ENCODE data around the gene RRN3. TPM values are rescaled to one million over a fixed set of nuclear protein-coding genes. Genes with fewer than 3 reads are reported as not detected.
"Not testable (repeated sequence)": the region's sequence is repeated elsewhere in the genome, so short reads cannot be mapped to it uniquely, and the experiment has no call there.

RRN3 gene
- total RNA-seq, 1 donor from 2014 or later: 12.0 TPM

DNA sequence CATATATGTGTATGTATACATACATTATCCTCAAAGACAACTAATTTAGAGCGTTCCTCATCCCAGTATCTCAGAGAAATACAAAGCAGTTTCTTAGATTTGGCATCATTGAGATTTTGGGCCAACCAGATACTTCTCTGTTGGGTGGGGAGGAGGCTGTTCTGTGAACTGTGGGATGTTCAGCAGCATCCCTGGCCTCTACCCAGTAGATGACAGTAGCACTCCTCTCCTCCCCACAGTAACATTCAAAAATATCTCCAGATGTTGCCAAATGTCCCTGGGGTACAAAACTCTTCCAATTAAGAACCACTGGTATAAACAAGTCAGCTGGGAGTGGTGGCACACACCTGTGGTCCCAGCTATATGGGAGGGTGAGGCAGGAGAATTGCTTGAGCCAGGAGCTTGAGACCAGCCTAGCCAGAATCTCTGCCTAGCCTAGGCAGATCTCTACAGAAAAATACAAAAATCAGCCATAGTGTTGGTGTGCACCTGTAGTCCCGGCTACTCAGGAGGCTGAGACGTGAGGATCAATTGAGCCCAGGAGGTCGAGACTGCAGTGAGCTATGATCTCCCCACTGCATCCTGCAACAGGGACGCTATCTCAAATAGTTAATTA lies 6.4 kb upstream of the RRN3 start:
- ATAC-seq; DNase-seq (ENCODE audit: low spot score): not testable (repeated sequence)

DNA sequence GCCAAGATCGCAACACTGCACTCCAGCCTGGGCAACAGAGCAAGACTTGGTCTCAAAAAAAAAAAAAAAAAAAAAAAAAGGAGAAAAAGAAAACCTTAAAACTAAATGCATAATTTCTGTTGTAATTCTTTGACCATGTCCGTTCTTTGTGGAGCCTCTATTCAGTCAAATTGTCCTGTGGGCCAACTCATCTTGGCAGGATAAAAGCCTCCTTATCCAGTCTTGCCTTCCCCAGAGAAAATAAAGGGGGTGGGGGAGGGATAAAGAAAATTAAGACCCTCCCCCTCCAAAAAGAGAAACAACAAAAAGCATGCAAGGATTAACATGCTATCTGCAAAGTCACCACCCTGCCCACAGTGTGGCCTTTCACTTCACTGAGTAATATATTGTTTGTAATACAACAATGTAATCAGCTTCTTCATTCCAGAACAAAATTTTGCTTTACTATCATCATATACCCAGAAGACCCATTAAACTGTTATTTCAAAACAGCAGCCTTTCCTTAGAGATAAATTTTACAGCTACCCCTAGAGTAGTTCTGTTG lies 5.4 kb upstream of the RRN3 start:
- ATAC-seq: not testable (repeated sequence)

DNA sequence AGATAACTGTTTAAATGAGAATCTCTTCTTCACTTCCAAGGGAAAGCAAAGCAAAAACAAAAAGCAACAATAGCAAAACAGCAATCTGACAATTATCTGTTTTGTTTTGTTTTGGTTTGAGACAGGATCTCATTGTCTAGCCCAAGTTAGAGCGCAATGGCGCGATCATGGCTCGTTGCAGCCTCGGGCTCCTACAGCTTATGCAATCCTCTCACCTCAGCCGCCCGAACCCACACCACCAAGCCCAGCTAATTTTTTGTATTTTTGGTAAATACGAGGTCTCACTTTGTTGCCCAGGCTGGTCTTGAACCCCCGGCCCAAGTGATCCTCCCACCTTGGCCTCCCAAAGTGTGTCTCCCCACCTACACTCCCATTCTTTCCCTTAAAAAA lies 2.5 kb upstream of the RRN3 start:
- DNase-seq (ENCODE audit: low spot score); ATAC-seq: not testable (repeated sequence)

More for the DNA sequence above, 5.4 kb upstream of the RRN3 start:
- DNase-seq (ENCODE audit: low spot score): not testable (repeated sequence)

DNA sequence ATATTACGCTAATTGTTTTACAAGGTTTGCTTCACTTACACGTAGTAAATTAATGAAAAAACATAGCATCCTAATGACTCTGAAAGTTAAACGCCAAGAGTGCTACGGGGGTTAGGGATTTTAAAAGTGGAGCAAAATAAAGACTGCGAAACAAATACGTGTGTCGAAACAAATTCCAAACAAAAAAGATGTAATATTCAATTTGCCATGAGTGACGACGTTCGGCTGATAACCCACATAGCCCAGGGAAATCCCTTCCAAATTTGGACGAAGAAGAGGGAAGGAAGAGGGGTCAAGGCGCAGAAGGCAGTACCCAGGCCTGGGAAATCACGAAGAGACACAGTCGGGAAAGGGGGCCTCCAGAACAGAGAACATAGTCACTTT lies 509 bp downstream of the RRN3 start:
- not testable (repeated sequence) for DNase-seq (ENCODE audit: low spot score); ATAC-seq

DNA sequence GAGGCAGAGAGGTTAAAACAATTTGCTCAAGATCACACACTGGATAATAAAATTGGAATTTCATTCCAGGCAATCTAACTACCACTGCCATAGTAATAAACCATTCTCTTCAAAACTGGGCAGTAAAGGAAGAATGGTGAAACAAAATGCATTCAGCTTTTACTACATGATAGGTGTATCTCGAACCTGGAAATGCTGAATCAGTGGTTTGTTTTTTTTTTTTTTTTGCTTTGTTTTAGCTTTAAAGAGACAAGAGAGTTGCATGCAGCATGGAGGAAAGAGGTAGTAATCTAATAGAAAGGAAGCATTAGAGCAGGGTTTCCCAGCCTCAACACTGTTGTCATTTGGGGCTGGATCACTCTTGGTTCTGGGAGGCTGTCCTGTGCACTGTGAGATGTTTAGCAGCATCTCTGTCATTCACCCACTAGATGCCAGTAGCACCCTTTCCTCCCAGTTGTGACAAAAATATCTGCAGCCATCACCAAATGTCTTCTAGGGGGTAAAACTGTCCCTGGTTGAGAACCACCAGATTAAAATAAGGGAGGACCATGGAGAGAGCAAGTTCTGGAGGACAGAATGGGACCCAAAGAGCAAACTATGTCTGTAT lies 3.3 kb downstream of the RRN3 start:
- not testable (repeated sequence) for ATAC-seq

DNA sequence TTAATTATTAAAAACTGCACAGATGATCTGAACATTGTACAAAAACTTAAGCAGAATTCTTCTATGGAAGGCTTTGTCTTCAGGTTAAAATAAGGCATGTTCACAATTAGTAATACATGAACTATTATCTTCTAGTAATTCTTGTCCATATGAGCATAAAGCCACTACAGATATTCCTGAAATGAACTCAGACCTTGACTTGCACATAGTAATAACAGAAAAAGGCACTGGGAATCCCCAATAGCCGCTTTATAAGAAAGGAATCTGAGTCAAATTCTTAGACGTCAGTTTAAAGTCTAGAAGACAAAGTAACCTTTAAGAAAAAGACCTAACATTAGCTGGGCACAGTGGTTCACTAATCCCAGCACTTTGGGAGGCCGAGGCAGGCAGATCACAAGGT lies 11.3 kb downstream of the RRN3 start:
- not testable (repeated sequence) for DNase-seq (ENCODE audit: low spot score); ATAC-seq

More for the DNA sequence above, 3.3 kb downstream of the RRN3 start:
- not testable (repeated sequence) for DNase-seq (ENCODE audit: low spot score)

DNA sequence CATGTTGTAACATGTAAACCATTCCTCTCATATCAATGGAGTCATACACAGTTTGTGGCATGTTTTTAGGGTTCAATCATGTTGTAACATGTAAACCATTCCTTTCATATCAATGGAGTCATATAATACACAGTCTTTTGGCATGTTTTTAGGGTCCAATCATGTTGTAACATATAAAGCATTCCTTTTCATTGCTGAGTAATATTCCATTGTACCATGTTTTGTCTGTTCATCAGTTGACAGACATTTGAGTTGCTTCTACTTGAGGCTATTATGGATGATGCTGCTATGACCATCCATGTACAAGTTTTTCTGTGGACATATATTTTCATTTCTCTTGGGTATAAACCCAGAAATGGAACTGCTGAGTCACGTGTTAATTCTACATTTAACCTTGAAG lies 13.2 kb downstream of the RRN3 start:
- ATAC-seq; DNase-seq (ENCODE audit: low spot score): not testable (repeated sequence)

DNA sequence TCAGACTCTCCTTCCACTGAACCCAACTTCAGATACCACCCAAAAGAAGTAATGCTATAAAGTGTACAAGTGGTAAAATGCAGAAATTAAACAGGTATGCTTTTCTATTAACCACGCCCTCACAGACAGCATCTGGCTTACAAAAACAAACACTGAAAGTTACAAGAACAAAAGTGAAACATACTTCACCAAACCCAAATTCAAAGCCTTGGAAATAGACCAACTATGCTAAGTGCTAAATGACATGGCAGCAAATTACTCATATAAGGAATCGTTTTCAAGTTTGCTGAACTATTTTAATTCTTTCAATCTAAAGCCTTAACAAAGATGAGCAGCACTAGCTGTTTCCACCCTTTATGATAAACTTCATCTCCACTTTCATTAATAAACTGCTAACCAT lies 17.9 kb downstream of the RRN3 start:
- not testable (repeated sequence) for ATAC-seq; DNase-seq (ENCODE audit: low spot score)

DNA sequence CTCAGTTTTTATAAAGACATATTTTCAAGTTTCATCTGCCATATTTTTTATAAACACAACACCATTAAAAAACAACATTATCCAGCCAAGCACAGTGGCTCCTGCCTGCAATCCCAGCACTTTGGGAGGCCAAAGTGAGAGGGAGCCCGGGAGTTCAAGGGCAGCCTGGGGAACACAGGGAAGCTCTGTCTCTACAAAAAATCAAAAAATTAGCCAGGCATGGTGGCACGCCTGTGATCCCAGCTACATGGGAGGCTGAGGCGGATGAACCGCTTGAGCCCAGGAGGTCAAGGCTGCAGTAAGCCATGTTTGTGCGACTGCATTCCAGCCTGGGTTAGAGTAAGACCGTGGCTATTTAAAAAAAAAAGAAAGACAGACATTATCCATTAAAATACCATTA lies 21.0 kb downstream of the RRN3 start:
- ATAC-seq (no peak), DNase-seq (ENCODE audit: low spot score) (no peak)

DNA sequence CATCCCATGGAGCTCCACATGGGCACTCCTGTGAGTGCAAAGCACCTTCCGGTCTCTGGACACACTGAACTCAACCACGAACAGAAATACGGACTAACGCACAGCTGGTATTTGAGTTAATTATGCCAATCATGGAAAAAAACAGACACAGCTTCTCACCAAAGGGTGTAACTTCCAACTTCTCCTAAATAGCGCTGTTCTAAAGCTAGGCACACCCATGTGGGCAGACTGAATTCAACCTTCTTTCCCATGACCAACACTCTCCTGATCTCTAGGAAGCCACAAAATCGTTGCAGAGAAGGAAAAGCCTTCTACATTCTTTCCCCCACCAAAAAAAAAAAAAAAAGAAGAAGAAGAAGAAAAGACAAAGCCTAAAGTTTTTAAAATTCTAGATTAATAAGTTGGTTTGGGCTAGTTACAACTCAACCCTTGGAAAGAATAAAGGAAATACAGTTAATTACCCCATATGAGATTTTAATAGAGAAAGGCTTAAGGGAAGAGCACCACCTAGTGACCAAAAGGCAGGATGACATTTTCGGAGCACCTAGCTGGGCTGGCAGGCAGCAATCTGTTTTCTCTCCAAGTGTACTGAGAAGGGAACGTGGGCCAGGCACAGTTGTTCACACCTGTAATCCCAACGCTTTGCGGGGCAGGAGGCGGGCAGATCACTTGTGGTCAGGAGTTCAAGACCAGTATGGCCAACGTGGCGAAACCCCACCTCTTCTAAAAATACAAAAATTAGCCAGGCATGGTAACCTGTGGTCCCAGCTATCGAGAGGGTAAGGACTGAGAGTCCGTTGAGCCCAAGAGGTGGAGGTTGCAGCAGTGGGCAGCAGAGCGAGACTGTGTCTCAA lies 21.9 kb downstream of the RRN3 start:
- peak; percentile 100 for ATAC-seq
- DNase-seq (ENCODE audit: low spot score): not testable (repeated sequence)

DNA sequence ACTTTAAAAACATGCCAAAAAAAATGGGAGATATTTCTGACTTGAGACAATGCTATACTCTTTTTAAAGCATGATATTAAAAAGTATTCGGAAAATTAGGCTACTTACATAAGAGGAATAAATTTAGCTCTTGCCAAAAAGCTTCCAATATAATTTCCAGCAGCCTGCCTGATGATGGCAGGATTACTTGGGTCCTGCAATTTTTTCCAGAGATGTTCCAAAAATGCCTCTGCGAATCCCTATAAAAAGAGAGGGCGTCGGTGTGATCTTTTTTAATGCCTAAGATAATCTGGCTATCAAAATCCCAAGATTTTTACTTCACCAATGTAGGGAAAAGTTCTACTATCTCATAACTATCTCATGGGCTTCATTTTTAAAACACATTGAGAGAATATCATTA lies 23.1 kb downstream of the RRN3 start:
- not testable (repeated sequence) for ATAC-seq; DNase-seq (ENCODE audit: low spot score)

DNA sequence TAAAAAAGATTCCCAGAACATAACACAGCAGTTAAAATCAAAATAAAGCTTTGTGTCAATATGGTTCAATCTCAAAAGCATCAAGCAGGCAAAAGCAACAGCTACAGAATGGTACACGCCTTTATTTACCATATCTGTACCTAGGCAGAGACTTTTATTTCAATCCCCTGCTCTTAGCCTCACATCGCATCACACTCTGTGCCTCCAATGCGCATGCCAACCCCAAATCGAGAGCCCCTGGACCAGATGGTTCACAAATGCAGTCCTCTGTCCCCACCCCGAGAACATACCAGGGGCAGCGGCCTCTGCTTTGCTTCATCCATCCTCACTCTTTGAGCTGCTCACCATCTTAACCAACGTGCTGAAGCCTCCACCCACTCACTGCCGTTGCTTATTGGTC lies 27.4 kb downstream of the RRN3 start:
- not testable (repeated sequence) for DNase-seq (ENCODE audit: low spot score); ATAC-seq

DNA sequence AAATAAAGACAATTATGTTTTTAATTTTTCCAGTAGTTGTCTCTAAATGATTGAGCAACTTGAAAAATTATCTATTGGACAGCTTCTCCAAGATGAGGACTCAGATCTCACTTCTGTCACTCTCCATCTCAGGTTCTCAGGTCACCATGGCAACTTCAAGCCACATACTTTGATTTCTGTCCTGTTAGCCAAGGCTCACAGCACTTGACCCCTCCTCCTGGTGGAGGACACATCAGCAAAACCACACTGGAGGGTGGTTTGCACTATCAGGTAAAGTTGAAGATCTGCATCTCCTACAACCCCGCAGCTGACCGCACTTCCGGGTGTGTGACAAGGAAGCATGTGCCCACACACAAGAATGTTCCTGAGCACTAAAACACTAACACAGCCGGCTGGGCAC lies 28.1 kb downstream of the RRN3 start:
- DNase-seq (ENCODE audit: low spot score); ATAC-seq: not testable (repeated sequence)

DNA sequence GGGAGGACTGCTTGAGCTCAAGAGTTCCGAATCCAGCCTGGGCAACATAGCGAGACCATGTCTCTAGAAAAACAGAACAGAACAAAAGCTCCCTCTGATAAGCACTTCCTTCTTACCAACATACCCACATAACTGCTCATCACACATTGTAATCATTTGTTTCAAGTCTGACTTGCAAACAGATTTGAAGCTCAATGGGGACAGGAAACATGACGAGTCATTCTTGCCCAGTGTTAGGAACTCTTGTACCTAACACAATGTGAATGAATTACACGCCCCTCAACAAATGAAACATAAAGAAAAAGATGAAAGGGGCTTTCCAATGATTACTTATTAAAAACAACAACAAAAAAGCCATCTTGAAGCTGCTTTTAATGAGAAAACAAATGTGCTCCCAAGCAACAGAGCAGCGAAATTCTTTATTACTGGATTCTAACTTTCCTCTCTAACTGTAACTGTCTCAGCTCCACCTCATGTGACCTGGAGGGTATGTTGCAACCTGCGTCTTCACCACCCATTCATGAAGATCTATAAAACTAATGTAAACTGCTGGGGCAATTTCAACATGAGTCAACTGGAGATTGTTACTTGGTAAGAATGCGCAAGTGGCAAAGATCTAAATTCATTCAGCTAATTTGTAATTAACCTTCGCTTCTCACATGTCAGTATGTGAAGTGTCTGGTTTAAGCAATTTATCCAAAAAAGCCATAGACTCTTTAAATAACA lies 31.8 kb downstream of the RRN3 start:
- DNase-seq (ENCODE audit: low spot score); ATAC-seq: not testable (repeated sequence)

DNA sequence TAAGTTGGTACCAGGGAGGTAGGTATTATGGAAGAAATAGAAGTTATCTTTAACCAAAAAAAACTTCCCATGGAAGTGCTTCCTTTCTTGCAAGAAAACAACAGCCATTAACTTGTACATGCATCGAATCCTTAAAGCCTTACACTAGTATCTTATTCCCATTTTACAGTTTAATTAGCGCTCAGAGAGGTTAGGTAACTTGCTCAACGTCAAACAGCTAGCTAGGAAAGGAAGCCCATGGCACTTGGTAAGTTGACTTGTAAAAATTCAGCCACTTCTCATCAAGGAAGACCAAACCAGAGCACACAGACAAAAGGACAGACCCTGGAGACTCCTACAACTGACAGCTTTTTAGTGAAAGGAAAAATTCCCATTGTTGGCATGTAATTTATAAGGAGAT lies 34.7 kb downstream of the RRN3 start:
- ATAC-seq: no peak
- no peak for DNase-seq (ENCODE audit: low spot score)

DNA sequence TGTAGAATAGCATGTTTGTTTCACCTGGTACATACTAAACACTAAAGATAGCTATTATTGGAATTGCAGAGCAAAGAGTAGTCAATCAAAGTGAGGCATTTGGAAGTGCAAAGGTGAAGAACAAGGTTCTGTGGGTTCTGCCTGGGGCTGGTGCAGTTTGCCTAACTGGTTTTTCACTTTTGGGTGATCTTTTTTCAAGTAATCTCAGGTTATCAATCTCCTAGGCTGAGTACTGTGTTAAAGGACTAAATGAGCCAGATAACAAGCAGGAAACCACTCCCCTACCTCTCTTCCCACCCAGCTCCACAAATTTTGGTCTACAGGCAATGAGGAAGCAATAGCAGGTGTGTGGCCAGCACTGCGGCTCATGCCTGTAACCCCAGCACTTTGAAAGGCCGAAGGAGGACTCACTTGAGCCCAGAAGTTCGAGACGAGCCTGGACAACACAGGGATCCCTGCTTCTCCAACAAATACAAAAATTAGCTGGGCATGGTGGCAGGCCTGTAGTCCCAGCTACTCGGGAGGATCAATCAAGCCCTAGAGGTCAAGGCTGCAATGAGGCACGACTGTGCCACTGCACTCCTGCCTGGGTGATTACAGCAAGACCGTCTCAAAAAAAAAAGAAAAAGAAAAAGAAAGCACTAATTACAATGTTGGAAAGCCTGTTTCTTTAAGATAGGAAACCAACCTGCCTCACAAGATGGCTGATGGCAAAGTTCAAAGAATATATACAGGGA lies 36.2 kb downstream of the RRN3 start:
- no peak for ATAC-seq
- no peak for DNase-seq (ENCODE audit: low spot score)

DNA sequence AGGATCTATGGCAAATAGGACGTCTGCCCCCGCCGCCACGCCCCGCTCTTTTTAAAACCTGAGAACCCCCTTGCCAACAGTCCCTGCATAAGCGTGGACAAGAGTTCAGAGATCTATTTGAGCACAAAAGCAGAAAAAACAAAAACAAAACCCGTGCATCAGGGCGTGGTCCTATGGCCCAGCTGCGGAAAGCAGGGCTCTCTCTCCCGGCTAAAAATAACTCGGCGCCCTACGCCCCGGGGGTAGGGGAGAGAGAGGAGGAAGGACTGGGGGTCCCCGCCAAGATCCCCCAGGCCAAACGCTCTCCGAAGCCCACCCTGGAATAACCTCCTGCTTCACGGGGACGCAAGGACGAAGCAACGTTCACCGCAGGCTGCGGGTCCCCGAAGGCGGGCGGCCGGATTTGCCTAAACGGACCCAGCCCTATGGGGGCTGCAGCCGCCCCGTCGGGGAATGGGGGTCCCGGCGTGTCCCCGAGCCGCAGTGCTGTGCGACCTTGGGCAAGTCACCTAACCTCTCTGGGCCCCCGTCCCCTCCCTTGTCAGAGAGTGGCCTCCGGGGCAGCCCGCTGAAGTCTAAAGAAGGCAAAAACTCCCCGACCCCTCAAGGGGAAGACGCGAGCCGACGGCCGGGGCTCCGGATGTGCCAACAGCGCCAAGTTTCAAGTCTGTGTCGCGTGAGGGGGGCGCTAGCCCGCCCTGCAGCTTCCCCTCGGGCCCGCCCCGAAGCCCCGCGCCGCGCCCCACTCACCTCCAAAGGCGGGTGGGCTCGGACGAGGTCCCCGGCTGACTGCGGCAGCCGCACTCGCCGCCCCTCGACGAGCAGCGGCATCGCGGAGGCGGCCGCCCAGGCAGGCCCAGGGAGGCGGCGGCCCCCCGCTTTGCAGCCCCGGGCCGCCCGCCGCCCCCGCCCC lies 38.7 kb downstream of the RRN3 start:
- no peak for DNase-seq (ENCODE audit: low spot score)

DNA sequence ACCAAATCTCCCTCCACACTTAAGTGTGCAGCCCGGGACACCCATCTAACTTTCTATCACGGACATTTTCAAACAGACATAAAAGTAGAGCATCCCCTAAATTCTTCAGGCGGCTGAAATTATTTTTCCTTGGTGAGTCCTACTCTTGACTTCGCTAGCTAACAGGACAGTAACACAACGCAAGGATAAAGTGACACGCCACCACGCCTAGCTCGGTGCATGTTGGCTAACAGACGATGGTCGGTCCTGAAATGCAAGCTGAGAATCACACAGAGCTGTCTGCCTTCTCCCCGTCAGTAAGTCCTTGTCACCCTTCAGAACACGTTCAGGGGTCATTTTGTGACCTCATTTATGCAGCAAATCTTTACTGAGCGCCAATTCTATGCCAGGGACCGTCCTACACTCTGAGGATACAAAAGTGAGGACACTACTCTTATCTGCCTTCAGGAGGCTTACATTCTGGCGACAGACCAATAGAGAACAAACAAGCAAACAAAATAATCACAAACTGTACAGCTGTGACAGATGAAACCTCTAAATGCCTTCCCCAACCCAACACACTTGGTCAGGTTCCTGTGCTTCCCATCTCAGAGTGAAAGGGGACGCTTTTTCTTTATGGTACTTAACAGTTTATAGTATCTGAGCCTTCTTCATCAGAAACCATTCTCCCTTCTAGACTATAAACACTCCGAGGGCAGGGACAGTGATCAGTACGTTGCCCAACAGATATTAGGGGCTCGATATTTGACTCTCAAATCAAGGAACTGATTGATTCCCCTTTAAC lies 39.5 kb downstream of the RRN3 start:
- ATAC-seq (no peak), DNase-seq (ENCODE audit: low spot score) (no peak)

More for the DNA sequence above, 38.7 kb downstream of the RRN3 start:
- peak; percentile 2 for ATAC-seq
